Activated naive CD4-positive, alpha-beta T cell treated with anti-CD3 and anti-CD28 coated beads, Interleukin-2, amount 50 U/mL, for 72 hours (primary cell): ENCODE data around the gene ROCK2. TPM values are rescaled to one million over a fixed set of nuclear protein-coding genes. Genes with fewer than 3 reads are reported as not detected.

Experiments
- ATAC-seq, 2 donors: fragments of 150-1000 bp; cut with Tn5 transposase; 2 replicates each; pipeline ENCODE4 v1.10.0; 2021; ENCODE audit warnings: mild to moderate bottlenecking in 2 of 2, moderate library complexity in 2 of 2
- DNase-seq, 2 donors: peaks; one replicate each; pipeline ENCODE4 v3.0.0; 2021 to 2022; ENCODE audit warnings: low spot score in 2 of 2
- H3K27ac Mint-ChIP-seq, 2 donors: one replicate each; pipeline ENCODE4 v1.8.0; 2022; ENCODE audit warnings: mild to moderate bottlenecking in 2 of 2, mixed read lengths in 2 of 2
- H3K36me3 Mint-ChIP-seq, 2 donors: one replicate each; pipeline ENCODE4 v1.8.0; 2022; ENCODE audit warnings: mixed read lengths in 2 of 2
- H3K9me3 Mint-ChIP-seq, 2 donors: one replicate each; pipeline ENCODE4 v1.8.0; 2022; ENCODE audit warnings: mixed read lengths in 2 of 2
- total RNA-seq, 2 donors: library from RNA; stranded (reverse); gene quantifications; one replicate each; pipeline ENCODE4 v1.2.3, GENCODE V29; 2022

Gene ROCK2
- total RNA-seq, 2 donors from 2014 or later = 7.5 to 15.4 TPM

- DNase-seq = no peak
- ATAC-seq = no peak
- H3K9me3 Mint-ChIP-seq = no peaks in the 10 kb centered on the region
- H3K27ac Mint-ChIP-seq = no peak overlapping the region
- peaks cover 0 to 8% of the 10 kb centered on the region in 2 donors for H3K36me3 Mint-ChIP-seq
Measured at GRCh38 chr2:11213090-11213638, 131.3 kb downstream of the ROCK2 start.

DNA sequence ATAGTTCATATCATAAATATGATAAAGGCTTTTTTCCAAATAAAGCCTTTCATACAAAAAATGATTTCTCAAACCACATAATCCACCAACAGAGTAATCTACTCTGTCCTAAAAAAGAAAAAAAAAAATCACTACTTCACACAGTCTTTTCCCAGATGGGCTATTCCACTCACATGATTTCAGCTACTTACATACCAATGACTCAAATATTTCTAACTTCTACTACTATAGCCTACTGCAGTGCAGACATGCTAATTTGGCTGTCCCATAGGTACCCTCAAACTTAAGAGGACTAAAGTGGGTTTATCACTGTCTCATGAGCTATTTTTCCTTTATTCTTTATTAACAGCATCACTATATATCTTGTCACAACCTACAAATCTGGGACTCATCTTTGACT, 131.8 kb downstream of the ROCK2 start:
- Mint-ChIP-seq H3K36me3 (peaks cover 0 to 7% of the 10 kb centered on the region in 2 donors), H3K9me3 (no peaks in the 10 kb centered on the region), H3K27ac (no peak overlapping the region)
- DNase-seq (no peak), ATAC-seq (no peak)

- DNase-seq (no peak), ATAC-seq (no peak)
- Mint-ChIP-seq H3K9me3 (no peaks in the 10 kb centered on the region), H3K27ac (no peak overlapping the region), H3K36me3 (no peaks in the 10 kb centered on the region)
Measured at GRCh38 chr2:11208083-11208482, 136.4 kb downstream of the ROCK2 start.

DNA sequence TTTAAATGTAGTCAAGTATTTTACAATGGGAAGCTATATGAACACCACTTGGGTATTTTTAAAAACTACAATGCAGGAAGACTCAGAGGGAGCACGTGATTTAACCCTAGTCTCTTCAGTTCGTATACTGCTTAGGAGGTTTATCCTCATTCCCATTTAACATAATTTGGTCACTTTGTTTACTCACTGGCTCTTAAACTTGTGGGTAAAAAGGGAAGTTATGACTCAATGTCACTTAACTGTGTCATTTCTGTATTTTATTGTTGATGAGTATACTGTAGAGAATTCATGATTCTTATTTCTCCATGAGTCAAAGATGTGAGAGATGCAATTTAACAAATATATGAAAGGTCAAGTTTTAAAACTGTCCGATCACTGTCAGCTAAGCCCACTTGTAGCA, 141.0 kb downstream of the ROCK2 start:
- Mint-ChIP-seq H3K27ac (peak overlapping the region in 1 of 2 donors; percentile 4), H3K9me3 (no peaks in the 10 kb centered on the region), H3K36me3 (no peaks in the 10 kb centered on the region)
- DNase-seq (no peak), ATAC-seq (peak; percentile 75 to 96)

DNA sequence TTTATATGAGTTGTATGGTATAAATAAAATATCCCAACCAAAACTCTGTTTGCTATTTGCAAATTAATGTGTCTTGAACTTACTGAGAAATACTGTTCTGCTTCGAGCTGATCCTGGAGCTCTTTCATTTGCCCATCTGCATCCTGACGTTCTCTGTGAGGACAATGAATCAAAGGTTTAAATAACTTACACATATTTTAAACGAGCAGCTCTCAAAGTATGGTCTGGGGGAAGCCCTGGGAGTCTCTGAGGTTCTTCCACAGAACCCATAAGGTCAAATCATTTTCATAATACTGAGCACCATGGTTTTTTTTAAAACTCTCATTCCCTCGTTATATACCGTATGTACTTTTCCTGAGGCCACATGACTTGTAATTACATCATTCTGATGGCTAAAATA, 142.5 kb downstream of the ROCK2 start:
- H3K27ac Mint-ChIP-seq = no peak overlapping the region
- no peaks in the 10 kb centered on the region for H3K9me3 Mint-ChIP-seq
- no peak for ATAC-seq
- no peaks in the 10 kb centered on the region for H3K36me3 Mint-ChIP-seq
- DNase-seq = no peak

- Mint-ChIP-seq H3K36me3 (no peaks in the 10 kb centered on the region), H3K27ac (no peak overlapping the region), H3K9me3 (no peaks in the 10 kb centered on the region)
- ATAC-seq (no peak), DNase-seq (no peak)
Measured at GRCh38 chr2:11200651-11201050, 143.8 kb downstream of the ROCK2 start.

DNA sequence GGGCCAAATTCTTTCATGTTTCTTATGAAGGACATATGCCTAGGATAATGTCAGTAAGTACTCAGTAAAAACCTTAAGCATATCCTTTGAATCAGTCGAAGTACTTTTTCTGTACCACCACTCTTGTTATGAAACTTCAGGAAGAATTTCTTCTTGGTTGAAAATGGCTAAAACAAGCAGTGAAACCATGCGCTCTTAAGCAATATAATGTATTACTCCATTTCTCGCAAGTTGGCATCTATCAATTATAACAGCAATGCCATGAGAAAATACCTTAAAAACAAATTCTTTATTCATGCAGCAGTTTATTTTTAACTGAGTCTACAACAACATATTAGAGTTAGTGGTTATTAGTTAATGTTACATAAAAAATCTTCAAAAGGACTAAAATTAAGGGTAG, 148.2 kb downstream of the ROCK2 start:
- peaks cover 0 to 5% of the 10 kb centered on the region in 2 donors for H3K36me3 Mint-ChIP-seq
- no peaks in the 10 kb centered on the region for H3K9me3 Mint-ChIP-seq
- H3K27ac Mint-ChIP-seq = no peak overlapping the region
- ATAC-seq = no peak
- no peak for DNase-seq

- ATAC-seq (no peak), DNase-seq (no peak)
- no peaks in the 10 kb centered on the region for H3K9me3 Mint-ChIP-seq
- no peak overlapping the region for H3K27ac Mint-ChIP-seq
- no peaks in the 10 kb centered on the region for H3K36me3 Mint-ChIP-seq
Measured at GRCh38 chr2:11187731-11188130, 156.7 kb downstream of the ROCK2 start.

GRCh38 chr2:11187083-11187619, 157.3 kb downstream of the ROCK2 start:
- DNase-seq = no peak
- no peaks in the 10 kb centered on the region for H3K36me3 Mint-ChIP-seq
- H3K27ac Mint-ChIP-seq = no peak overlapping the region
- ATAC-seq = no peak
- no peaks in the 10 kb centered on the region for H3K9me3 Mint-ChIP-seq

DNA sequence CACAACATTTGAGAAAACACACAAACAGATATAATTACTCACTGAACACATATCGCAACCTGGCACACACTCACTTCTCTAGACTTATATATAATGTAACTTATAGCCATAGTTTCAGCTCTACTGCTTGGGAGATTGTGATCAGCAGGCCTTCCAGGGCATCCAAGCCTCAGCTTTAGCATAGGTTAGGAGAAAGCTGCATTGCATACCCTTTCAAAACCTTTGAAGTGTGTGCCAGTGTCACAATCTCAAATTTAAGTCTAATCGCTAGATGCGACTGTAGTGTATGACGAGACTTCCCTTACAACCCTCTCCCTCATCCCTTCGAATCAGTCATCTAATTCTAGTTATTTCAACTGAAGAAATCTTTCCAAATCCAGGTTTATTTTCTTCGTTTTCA, 158.3 kb downstream of the ROCK2 start:
- Mint-ChIP-seq H3K9me3 (no peaks in the 10 kb centered on the region), H3K27ac (no peak overlapping the region), H3K36me3 (no peaks in the 10 kb centered on the region)
- DNase-seq = no peak
- no peak for ATAC-seq

- H3K9me3 Mint-ChIP-seq = no peaks in the 10 kb centered on the region
- no peak for ATAC-seq
- DNase-seq = no peak
- no peaks in the 10 kb centered on the region for H3K36me3 Mint-ChIP-seq
- no peak overlapping the region for H3K27ac Mint-ChIP-seq
Measured at GRCh38 chr2:11182951-11183350, 161.5 kb downstream of the ROCK2 start.

DNA sequence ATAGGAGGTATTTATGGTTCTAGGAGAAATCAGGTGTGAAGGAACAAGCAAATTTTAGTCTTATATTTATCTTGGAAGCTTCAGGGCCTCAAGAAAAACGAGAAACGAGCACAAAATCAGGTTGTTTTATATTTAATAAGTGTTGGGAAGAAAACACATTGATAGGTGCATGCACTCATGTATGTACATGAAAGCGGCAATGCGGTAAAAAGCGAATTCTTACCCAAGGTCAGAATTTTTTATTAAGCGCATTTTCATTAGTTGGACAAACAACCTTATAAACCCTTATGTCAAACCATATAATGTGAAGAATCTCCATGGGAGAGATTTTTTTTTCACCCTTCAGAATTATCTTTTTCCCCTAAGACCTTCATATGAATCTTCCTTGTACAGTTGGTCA, 163.8 kb downstream of the ROCK2 start:
- H3K27ac Mint-ChIP-seq = no peak overlapping the region
- no peaks in the 10 kb centered on the region for H3K9me3 Mint-ChIP-seq
- no peak for ATAC-seq

DNA sequence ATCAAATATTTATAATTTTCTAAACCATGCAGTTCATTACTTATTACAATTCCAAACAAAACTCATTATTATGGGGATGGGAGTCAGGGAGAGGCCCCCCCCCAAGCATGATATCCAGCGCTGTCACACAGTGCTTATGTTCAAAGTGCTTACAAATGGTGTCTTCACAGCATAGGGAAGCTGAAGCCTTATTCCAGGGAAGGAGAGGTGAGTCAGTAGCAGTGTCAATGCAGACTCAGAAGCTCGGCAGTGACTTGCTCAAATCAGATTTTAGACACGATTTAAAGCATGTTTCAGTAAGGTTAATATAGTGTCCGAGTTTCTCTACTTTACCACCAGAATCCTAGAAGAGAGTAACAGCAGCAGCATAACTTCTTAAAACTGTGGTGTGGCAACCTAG, 164.5 kb downstream of the ROCK2 start:
- ATAC-seq = no peak
- no peaks in the 10 kb centered on the region for H3K36me3 Mint-ChIP-seq
- DNase-seq = no peak
- no peak overlapping the region for H3K27ac Mint-ChIP-seq
- H3K9me3 Mint-ChIP-seq = no peaks in the 10 kb centered on the region

More for the DNA sequence above, 163.8 kb downstream of the ROCK2 start:
- no peaks in the 10 kb centered on the region for H3K36me3 Mint-ChIP-seq
- DNase-seq = no peak

- H3K27ac Mint-ChIP-seq = no peak overlapping the region
- ATAC-seq = no peak
- no peaks in the 10 kb centered on the region for H3K36me3 Mint-ChIP-seq
- no peaks in the 10 kb centered on the region for H3K9me3 Mint-ChIP-seq
- no peak for DNase-seq
Measured at GRCh38 chr2:11179196-11179595, 165.2 kb downstream of the ROCK2 start.

- Mint-ChIP-seq H3K9me3 (no peaks in the 10 kb centered on the region), H3K36me3 (no peaks in the 10 kb centered on the region), H3K27ac (peak overlapping the region in 1 of 2 donors; percentile 37)
- DNase-seq = no peak
- no peak for ATAC-seq
Measured at GRCh38 chr2:11177871-11178690, 166.4 kb downstream of the ROCK2 start.

DNA sequence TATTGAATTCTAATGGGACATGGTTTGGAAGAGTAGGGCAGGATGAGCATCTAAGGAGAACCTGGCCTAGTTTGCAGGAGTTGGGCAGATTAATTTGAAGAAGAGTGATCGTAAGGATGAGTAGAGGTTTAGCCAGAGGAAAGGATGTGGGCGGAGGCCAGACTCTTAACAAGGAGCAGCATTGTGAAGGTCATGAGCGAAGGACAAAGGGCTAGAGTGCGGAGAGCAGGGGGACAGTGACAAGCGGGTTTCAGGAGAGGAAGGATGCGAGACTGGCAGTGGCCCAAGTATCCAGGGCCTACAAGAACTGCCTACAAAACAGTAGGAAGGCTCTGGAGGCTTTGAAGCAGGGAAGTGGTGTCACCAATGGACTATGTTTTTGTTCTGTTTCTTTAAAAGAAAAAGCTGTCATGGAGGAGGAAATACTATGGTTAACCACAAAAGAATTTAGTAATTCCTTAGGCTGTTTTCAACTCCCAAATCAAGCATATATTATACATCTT, 169.1 kb downstream of the ROCK2 start:
- no peak for ATAC-seq

GRCh38 chr2:11174222-11174621, 170.2 kb downstream of the ROCK2 start:
- DNase-seq = no peak
- Mint-ChIP-seq H3K9me3 (no peaks in the 10 kb centered on the region), H3K36me3 (no peaks in the 10 kb centered on the region), H3K27ac (no peak overlapping the region)
- no peak for ATAC-seq

More for the DNA sequence above, 169.1 kb downstream of the ROCK2 start:
- Mint-ChIP-seq H3K27ac (peak overlapping the region; percentile 18 to 52), H3K36me3 (no peaks in the 10 kb centered on the region), H3K9me3 (no peaks in the 10 kb centered on the region)
- no peak for DNase-seq

DNA sequence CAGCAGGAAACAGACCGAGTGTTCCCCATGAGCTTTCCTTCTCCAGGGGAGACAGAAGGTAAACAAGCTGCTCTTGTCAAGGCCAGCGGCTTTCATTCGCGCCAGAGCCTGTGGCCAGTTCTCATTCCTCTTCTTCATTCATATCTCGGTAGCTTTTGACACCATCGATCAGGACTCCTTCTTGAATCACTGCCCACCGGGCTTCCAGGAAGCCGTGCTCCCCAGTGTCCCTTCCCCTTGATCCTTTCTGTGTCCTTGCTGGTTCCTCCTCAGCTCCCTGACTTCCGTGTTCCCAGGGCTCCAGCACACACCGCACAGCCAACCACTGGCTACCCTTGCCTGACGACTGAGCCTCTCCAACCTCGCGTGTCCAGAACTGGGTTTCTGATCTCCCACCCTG, 175.1 kb downstream of the ROCK2 start:
- ATAC-seq (no peak), DNase-seq (no peak)
- Mint-ChIP-seq H3K36me3 (no peaks in the 10 kb centered on the region), H3K27ac (no peak overlapping the region), H3K9me3 (no peaks in the 10 kb centered on the region)
